DMS53 treated with DMSO at 0.1 percent for 48 hours (cell line): ENCODE results near the gene GRPEL2.

ENCODE experiments used
- DNase-seq: peaks from one replicate; lab custom pipeline; 2025; ENCODE audit not compliant: unreplicated experiment; lab: John Stamatoyannopoulos, UW

Gene GRPEL2

GRCh38 chr5:149345147-149345891, at the start of gene GRPEL2:
Gene GRPEL2 (plus strand): TSS chr5:149345499. CDS start chr5:149345540, 41 bp downstream.
- peak; percentile 96 for DNase-seq

- DNase-seq = no peak
These were observed 47.8 kb upstream of the GRPEL2 start for GRCh38 chr5:149297340-149298025.

GRCh38 chr5:149298163-149298562, 47.1 kb upstream of the GRPEL2 start:
- no peak for DNase-seq

- DNase-seq = no peak
These were observed 46.4 kb upstream of the GRPEL2 start for GRCh38 chr5:149298842-149299404.

GRCh38 chr5:149299451-149300054, 45.7 kb upstream of the GRPEL2 start:
- no peak for DNase-seq

- no peak for DNase-seq
These were observed 44.9 kb upstream of the GRPEL2 start for GRCh38 chr5:149300441-149300840.

- DNase-seq = no peak
These were observed 44.1 kb upstream of the GRPEL2 start for GRCh38 chr5:149301049-149301743.

- DNase-seq = no peak
These were observed 43.4 kb upstream of the GRPEL2 start for GRCh38 chr5:149301744-149302380.

GRCh38 chr5:149302641-149303040, 42.7 kb upstream of the GRPEL2 start:
- no peak for DNase-seq

GRCh38 chr5:149303210-149303609, 42.1 kb upstream of the GRPEL2 start:
- DNase-seq = no peak

GRCh38 chr5:149304195-149305078, 40.9 kb upstream of the GRPEL2 start:
- DNase-seq = no peak

GRCh38 chr5:149309354-149309753, 35.9 kb upstream of the GRPEL2 start:
- no peak for DNase-seq

GRCh38 chr5:149310488-149310887, 34.8 kb upstream of the GRPEL2 start:
- no peak for DNase-seq

GRCh38 chr5:149310947-149311658, 34.2 kb upstream of the GRPEL2 start:
- DNase-seq = no peak

GRCh38 chr5:149313151-149313841, 32.0 kb upstream of the GRPEL2 start:
- peak; percentile 21 for DNase-seq

- no peak for DNase-seq
These were observed 30.7 kb upstream of the GRPEL2 start for GRCh38 chr5:149314571-149315111.

- DNase-seq = no peak
These were observed 29.5 kb upstream of the GRPEL2 start for GRCh38 chr5:149315753-149316152.
